Stimulated activated CD8-positive, alpha-beta memory T cell treated with anti-CD3 and anti-CD28 coated beads, Interleukin-12 subunit alpha, Interleukin-12 subunit beta, amount 100 ng/mL, for 1 hour (primary cell): ENCODE measurements around the gene PHACTR3.

Experiments used
- DNase-seq: peaks from one replicate; pipeline ENCODE4 v3.0.0-alpha.2; 2020; ENCODE audit warnings: low read depth

Gene PHACTR3

DNA sequence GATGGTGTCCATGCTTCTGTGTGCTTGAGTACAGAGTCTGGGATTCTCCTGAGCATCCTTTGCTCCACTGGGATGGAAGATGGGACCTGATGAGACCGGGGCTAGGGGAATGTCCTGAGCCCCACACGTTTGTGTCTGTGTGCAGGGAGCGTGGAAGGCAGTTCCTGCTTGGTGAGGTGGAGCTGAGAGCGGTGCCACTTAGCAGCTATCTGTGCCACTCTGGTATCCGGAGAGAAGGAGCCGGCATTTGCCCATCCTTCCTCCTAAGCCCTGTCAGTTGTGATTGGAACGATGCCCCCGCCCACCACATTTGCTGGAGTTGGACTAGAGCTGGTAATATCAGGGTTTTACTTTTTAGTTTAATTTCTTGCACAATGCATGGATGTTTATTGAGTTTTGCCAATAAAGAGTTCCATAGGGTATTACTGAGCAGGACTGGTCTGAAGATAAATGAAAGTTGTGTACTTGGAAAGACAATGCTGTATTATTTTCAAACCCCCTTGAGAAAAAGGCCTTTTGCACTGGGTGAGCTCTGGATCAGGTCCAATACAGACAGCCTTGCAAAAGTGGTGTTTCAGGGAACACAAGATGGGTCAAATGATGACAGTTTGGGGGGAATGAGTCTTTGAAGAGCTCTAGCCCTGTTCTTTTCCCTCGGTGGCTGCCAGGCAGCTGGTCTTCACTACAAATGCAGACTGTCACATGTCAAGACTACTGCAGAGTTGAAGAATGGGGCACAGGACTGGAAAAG is 198.3 kb downstream of the PHACTR3 start:
- DNase-seq = no peak

- DNase-seq = no peak
These were observed 200.0 kb downstream of the PHACTR3 start for GRCh38 chr20:59804347-59804746.

- DNase-seq = no peak
These were observed 200.7 kb downstream of the PHACTR3 start for GRCh38 chr20:59804871-59805665.

DNA sequence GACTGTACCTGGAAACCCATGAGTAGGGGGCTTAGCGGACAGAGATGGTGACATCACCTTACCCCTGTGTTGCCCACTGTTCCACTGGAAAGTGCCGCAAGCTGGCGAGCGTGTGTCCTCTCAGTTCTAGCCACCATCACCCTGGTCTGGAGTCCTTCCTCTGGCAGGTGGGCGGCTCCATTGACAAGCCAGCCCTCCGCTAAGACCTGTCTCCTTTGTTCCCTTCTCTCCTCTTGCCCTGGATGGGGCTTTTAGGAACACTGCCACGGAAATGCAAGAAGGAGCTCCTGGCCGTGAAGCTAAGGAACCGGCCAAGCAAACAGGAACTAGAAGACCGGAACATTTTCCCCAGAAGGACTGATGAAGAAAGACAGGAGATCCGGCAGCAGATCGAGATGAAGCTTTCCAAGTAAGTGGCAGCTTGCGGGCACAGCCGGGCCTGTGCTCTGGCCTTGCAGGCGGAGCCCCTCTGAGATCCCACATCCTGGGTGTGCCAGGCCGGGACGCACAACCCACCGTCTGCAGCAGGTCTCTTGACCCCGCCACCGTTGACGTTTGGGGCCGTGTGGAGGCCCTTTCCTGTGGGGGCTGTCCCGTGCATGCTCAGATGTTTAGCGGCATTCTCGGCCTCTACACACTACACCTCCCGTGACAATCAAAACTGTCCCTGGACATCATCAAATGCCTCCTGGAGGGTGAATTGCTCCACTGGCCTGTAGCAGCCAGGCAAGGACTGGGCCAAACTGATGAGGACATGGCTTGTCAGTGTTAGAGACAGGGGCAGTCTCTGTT is 201.6 kb downstream of the PHACTR3 start:
- DNase-seq = no peak

DNA sequence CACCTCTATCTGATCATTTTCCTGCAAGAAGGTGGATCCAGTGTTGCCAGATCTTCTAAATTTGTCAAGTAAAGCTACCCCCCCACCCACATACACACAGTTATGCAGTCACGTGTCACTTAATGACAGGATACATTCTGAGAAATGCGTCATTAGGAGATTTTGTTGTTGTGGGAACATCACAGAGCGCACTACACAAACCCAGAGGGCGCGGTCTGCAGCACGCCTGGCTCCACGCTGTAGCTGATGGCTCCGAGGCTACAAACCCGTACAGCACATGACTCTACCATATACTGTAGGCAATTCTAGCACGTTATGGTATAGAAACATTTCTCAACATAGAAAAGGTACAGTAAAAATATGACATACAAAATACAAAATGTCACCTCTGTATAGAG is 202.2 kb downstream of the PHACTR3 start:
- no peak for DNase-seq

DNA sequence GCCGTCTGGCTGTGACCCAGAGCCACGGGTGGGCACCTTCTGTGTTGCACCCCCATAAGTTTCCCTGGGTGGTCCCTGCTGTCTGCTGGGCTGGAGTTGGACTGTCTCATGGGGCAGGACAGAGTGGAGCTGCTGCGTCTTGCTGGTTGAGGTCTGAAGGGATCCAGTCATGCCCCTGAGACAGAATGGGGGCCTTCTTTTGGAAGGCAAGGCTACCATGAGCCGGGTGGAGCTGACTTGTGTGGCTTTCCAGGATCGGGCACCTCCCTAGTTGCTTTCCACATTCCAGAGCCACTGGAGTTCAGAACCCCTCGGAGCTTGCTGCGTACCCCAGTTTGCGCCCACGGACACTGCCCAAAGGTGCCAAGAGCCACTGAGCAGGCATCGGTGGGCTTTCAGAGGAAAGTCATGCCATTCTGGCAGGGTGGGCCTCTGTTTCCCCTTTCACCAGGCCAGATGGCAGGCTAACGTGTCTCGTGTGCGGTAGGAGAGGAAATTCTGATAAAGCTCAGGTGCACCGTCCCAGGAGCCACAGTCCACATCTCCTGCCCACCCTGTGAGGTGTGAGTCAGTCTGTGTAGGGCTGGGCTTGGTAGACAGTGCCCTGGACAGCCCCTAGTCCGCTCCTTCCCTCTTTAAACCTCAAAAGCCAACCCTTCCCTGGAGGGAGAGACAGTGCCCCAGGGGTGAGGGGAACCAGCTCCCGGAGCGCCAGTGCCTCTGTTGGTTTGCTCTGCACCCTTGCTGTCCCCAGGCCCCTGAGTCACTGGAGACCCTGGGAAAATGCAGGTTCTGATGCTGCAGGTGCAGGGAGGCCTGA is 203.8 kb downstream of the PHACTR3 start:
- no peak for DNase-seq

DNA sequence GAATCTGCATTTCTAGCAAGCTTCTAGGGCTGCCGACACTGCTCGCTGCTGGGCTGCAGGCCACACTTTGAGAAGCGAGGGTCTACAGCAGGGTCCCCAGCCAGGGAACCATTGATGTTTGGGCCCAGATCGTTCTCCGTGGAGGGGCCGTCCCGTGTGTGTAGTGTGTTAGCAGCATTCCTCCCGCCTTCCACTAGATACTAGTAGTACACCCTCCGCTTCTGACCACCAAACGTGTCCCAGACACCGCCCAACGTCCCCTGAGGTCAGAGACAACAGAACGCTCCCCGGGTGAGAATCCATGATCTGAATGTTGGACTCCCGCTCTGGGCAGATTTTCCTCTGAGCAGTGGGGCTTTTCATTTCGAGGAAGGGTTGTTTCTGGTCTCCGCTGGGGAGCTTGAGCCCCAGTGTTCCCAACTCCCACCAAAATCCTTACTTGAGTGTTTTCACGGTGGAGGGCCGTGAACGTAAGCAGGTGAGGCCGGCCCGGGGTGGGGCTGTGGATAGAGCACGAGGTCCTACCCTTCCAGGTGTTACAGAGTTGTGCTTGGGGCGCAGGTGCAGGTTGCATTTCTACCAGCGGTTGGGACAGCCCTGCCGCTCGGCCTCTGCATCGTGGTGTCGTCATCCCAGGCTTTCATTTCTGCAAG is 204.5 kb downstream of the PHACTR3 start:
- no peak for DNase-seq

- no peak for DNase-seq
These were observed 205.5 kb downstream of the PHACTR3 start for GRCh38 chr20:59809630-59810448.

- no peak for DNase-seq
These were observed 206.3 kb downstream of the PHACTR3 start for GRCh38 chr20:59810449-59811187.

DNA sequence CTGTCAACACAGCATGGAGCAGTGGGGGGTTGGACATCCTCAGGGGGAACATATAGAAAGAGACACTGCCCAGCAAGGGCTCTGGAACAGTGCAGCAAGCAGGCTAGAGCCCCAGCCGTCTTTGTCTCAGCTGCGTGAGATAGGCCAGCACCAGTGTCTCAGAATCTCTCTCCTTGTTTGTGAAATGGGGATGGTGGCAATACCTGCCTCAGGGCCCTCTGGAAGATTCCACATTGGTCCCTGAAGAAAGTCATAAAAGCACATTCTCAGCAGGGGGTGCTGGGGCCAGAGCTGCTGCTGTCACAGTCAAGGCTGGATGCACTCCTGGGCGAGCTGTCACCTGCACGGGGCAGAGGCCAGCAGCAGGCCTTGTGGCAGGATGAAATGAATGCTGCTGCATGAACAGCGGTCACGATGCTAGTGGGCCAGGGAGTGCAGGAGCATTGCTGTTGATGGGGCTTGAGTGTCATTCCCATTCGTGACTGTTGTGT is 207.4 kb downstream of the PHACTR3 start:
- DNase-seq = no peak

- no peak for DNase-seq
These were observed 208.2 kb downstream of the PHACTR3 start for GRCh38 chr20:59812286-59813125.

DNA sequence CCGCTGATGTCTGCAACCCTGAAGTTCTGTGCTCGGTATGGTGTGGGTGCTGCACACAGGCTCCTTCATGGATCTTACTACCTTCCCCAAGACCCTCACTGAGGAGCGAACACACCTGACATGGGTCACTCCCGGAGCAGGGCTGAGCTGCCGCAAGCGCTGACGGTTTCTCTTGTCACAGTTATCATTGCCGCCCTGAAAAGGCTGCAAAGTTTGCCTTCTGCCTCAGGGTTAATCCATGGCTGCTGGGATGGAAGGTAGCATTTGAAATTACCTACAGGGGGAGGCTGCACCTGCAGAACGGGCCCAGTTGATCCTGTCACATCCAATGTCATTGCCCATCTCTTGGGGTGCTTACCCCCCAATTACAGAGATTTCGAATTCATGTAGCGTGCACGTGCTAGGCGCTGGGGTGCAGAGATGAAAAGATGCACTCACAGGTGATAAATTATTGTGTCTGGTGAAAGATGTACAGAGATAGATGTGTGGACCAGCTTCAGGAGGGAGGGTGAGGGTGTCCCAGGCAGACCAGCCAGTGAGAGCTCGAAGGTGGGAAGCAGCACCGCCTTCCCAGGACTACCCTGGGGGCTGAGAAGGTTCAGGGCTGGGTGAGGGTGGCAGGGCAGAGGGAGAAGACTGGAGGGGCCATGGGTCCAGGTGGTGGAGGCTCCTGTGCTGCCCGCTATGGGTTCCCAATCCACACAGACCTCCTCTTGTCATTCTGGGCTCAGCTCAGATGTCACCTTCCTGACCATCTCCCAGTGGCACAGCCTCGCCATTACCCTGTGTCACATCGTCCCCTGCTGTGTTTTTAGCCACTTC is 209.0 kb downstream of the PHACTR3 start:
- DNase-seq = no peak

DNA sequence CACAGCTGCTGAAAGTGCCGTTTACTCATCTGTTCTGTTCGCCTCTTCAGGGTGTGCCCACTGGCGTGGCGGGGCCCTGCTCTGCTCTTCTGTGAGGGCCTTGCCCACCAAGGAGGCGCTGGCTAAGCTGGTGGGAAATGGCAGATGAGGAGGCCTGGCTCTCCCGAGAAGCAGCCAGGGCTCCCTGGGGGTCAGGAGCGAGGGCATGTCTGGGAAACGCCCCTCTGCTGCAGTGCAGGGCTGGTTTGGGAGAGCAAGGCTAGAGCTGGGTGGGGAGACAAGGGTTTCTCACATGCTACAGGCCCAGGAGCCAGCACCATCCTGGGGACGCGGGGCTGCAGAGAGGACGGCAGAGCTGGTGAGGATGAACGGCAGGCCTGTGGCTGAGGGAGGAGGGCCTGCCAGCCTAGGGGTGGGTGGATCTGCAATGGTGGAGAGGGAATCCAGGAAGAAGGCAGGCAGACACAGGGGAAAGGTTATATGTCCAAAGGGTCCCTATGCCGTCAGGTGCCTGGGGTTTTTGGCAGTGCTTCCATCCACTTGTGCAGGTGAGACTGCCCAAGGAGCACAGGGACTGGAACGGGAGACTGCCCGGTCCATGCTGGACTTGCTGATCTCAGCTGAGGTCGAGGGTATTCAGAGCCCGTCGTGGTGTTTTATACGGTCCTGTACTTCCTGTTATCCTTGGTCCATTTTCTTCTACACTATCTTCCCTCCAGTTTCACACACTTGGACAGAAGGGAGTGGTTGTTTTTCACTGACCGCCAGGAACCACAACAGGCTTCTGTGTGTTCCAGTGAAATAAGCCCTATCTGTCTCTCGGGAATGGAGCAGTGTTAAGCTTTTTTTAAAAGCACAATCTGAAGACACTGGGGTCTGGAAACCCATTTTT is 209.9 kb downstream of the PHACTR3 start:
- DNase-seq = no peak

DNA sequence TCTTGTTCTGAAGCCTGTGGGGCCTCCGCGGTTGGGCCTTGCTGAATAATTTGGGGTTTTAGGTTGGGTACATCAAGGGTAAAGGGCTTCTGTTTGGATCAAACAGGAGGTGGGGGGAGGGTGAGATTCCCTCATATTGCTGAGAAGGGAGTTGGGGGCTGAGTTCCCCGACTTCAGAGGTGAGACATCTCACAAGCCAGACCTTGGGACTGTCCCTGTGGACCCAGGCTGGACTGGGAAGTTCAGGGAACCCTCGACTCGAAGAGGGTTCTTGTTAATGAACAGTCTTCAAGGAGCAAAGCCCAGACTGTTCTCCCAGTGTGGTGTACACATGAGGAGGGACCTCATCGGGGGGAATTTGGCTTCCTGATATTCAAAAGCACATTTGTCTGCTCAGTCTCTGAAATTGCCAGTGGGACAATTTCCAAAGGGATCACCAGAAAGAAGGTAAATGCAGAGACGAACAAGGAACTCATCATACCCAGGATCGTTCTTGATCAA is 210.6 kb downstream of the PHACTR3 start:
- DNase-seq = no peak

- DNase-seq = no peak
These were observed 211.9 kb downstream of the PHACTR3 start for GRCh38 chr20:59816146-59816738.

DNA sequence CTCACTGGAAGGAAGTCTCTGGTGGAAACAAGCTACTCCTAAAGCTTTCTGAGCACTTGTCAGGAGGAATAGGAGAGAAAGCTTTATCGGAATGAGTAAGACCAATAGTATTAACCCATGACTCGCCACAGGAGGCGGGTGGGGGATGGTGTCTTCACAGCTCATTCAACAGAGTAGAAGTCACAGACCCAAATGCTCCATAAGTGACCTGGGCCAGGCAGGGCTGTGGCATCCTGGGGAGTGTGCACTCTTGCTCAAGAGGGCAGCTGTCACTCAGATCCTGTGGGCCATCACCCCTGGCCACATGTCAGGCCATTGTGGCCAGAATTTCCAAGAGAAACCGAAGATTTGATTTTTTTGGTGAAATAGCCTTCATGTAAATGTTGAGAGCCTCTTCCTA is 213.1 kb downstream of the PHACTR3 start:
- no peak for DNase-seq
